PC-9 (cell line): ENCODE measurements around the gene RNF220. TPM values are rescaled to one million over a fixed set of nuclear protein-coding genes. Genes with fewer than 3 reads are reported as not detected.

Experiments
- BruUV-seq: library from RNA; stranded (reverse); fragments of 400-500 nt; replicated peaks from 2 replicates; lab custom pipeline; 2021; lab: Mats Ljungman, UMichigan
- CTCF ChIA-PET: fragments of 300-600 bp; sonication (Branson Sonifier 250); formaldehyde crosslinking; loops from one replicate; lab custom pipeline; 2022; ENCODE audit warnings: antibody characterized with exemption; lab: Charles Lee
- POLR2A ChIA-PET: fragments of 300-600 bp; sonication (Branson Sonifier 250); formaldehyde crosslinking; loops from one replicate; lab custom pipeline; 2022; ENCODE audit warnings: antibody characterized with exemption; ENCODE audit not compliant: unreplicated experiment; lab: Charles Lee
- DNase-seq, 2 experiments: peaks; one replicate each; pipeline versions ENCODE4 v3.0.0 to v3.0.0-alpha.2; 2015 to 2022; ENCODE audit warnings: mixed read lengths in 1 of 2
- H2AFZ ChIP-seq: fragments of 200-600 bp; sonication (generic); 2 replicates; pipeline ENCODE4 v1.8.1; 2017; ENCODE audit warnings: antibody characterized with exemption
- H3F3A ChIP-seq: fragments of 200-600 bp; sonication (generic); 2 replicates; pipeline ENCODE4 v1.8.1; 2017; ENCODE audit warnings: antibody characterized with exemption, mild to moderate bottlenecking, low read depth; ENCODE audit not compliant: insufficient read depth
- H3K27ac ChIP-seq: fragments of 200-600 bp; sonication (generic); 2 replicates; pipeline ENCODE4 v1.6.1; 2016; ENCODE audit warnings: mixed run types
- H3K27me3 ChIP-seq: fragments of 200-600 bp; sonication (generic); 2 replicates; pipeline ENCODE4 v1.6.1; 2016; ENCODE audit warnings: low read depth, mixed run types; ENCODE audit not compliant: insufficient read depth
- H3K36me3 ChIP-seq: fragments of 200-600 bp; sonication (generic); 2 replicates; pipeline ENCODE4 v1.6.1; 2016; ENCODE audit warnings: low read depth, mixed run types
- H3K4me1 ChIP-seq: fragments of 200-600 bp; sonication (generic); replicated peaks from 2 replicates; pipeline ENCODE4 v1.6.1; 2016; ENCODE audit warnings: mixed run types; ENCODE audit not compliant: insufficient read depth
- H3K4me2 ChIP-seq: fragments of 200-600 bp; sonication (generic); 2 replicates; pipeline ENCODE4 v1.6.1; 2017; ENCODE audit warnings: mixed run types
- H3K4me3 ChIP-seq: fragments of 200-600 bp; sonication (generic); 2 replicates; pipeline ENCODE4 v1.6.1; 2016; ENCODE audit warnings: mixed run types
- H3K79me2 ChIP-seq: fragments of 200-600 bp; sonication (generic); 2 replicates; pipeline ENCODE4 v1.6.1; 2017; ENCODE audit warnings: low read depth, mixed run types
- H3K9me2 ChIP-seq: fragments of 200-600 bp; sonication (generic); 2 replicates; pipeline ENCODE4 v1.8.1; 2017; ENCODE audit warnings: mild to moderate bottlenecking; ENCODE audit not compliant: insufficient read depth
- H3K9me3 ChIP-seq: fragments of 200-600 bp; sonication (generic); 2 replicates; pipeline ENCODE4 v1.8.1; 2016; ENCODE audit warnings: low read depth; ENCODE audit not compliant: insufficient read depth
- H4K20me1 ChIP-seq: fragments of 200-600 bp; sonication (generic); 2 replicates; pipeline ENCODE4 v1.8.1; 2017; ENCODE audit not compliant: insufficient read depth
- CTCF ChIP-seq: fragments of 200-600 bp; sonication (generic); conservative IDR thresholded peaks from 2 replicates; pipeline ENCODE4 v1.6.1; 2017; ENCODE audit warnings: mixed run types, antibody characterized with exemption, mild to moderate bottlenecking, moderate library complexity
- EZH2 ChIP-seq: fragments of 200-600 bp; sonication (generic); IDR thresholded peaks from 2 replicates; pipeline ENCODE4 v1.8.0; 2017; ENCODE audit warnings: antibody characterized with exemption, low read depth
- intact Hi-C: fragments of 100-400 bp; cut with micrococcal nuclease; formaldehyde crosslinking; loops from one replicate; pipeline ENCODE4 v1.10.0; 2022; ENCODE audit not compliant: unreplicated experiment
- total RNA-seq: library from RNA; stranded (reverse); gene quantifications from 2 replicates; pipeline ENCODE4 v1.2.3, GENCODE V29; 2021

Gene RNF220
- total RNA-seq, 1 experiment from 2014 or later: 82.9 TPM

DNA sequence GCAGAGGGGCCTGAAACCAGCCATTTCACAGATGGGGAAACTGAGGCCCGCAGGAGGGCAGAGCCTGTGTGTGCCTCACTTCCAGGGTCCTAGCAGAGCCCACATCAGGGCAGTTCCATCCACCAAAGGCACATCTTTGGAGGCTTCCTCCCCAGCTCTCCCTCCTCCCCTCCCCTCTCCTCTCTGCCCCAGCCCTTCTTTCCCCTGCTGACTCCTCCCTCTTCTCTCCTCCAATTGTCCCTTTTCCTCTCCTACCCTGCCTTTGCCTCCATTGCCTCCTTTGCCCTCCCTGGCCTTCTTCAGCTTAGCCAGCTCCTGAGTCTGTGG lies 212.6 kb downstream of the RNF220 start:
- BruUV-seq: no TSS peak
- Histone ChIP-seq H4K20me1 (no peaks in the 10 kb centered on the region), H3K27me3 (no peaks in the 10 kb centered on the region), H3K36me3 (no peaks in the 10 kb centered on the region), H2AFZ (no peak overlapping the region), H3K4me3 (no peak overlapping the region), H3K27ac (no peak overlapping the region), H3K4me1 (no peaks in the 10 kb centered on the region), H3K9me2 (no peaks in the 10 kb centered on the region), H3F3A (no peaks in the 10 kb centered on the region), H3K9me3 (no peaks in the 10 kb centered on the region), H3K79me2 (no peaks in the 10 kb centered on the region), H3K4me2 (no peak overlapping the region)
- ChIA-PET POLR2A (no interaction called here), CTCF (interaction anchor here (0.7 to 0.9 kb wide), 2 partner anchors 239 to 270 kb away, joined by 3 read pairs; no protein-coding TSS in a partner anchor)
- DNase-seq: no peak
- intact Hi-C loops: no loop called here
- TF ChIP-seq EZH2 (no peak), CTCF (no peak)

- H3K9me2 ChIP-seq: no peaks in the 10 kb centered on the region
- no peak for DNase-seq
- H3K4me2 ChIP-seq: no peak overlapping the region
- no peaks in the 10 kb centered on the region for H4K20me1 ChIP-seq
- no peaks in the 10 kb centered on the region for H3K27me3 ChIP-seq
- no peaks in the 10 kb centered on the region for H3K9me3 ChIP-seq
- no peaks in the 10 kb centered on the region for H3F3A ChIP-seq
- H3K36me3 ChIP-seq: no peaks in the 10 kb centered on the region
- intact Hi-C loops: no loop called here
- H3K79me2 ChIP-seq: no peaks in the 10 kb centered on the region
- ChIA-PET CTCF (no interaction called here), POLR2A (no interaction called here)
- no peak overlapping the region for H2AFZ ChIP-seq
- H3K27ac ChIP-seq: no peak overlapping the region
- no TSS peak for BruUV-seq
- H3K4me3 ChIP-seq: no peak overlapping the region
- no peaks in the 10 kb centered on the region for H3K4me1 ChIP-seq
- TF ChIP-seq EZH2 (no peak), CTCF (no peak)
Observed at GRCh38 chr1:44619261-44619900, 214.3 kb downstream of the RNF220 start.

DNA sequence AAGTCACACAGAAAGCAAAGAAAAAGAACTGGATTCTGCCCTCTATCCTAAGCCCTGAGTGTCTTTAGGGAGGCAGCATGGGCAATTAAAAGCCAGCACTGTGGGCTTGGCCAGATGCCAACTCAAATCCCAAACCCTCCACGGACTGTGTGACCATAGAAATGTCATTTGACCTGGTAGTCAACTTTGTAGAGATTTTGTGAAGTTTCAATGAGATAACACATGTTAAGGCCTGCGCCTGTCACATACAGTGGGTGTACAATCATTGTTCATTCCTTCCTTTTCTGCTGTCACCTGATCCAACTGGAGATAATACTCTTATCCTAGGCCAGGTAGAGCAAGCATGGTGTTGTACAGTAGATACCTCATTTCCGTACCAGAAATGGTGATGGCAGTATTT lies 215.0 kb downstream of the RNF220 start:
- no peaks in the 10 kb centered on the region for H3K27me3 ChIP-seq
- no peak overlapping the region for H3K4me3 ChIP-seq
- intact Hi-C loops: no loop called here
- H3K4me2 ChIP-seq: no peak overlapping the region
- TF ChIP-seq EZH2: no peak
- TF ChIP-seq CTCF: no peak
- H3K9me2 ChIP-seq: no peaks in the 10 kb centered on the region
- no peaks in the 10 kb centered on the region for H3K9me3 ChIP-seq
- DNase-seq: no peak
- ChIA-PET CTCF (no interaction called here), POLR2A (no interaction called here)
- BruUV-seq: no TSS peak
- H3K36me3 ChIP-seq: no peaks in the 10 kb centered on the region
- H4K20me1 ChIP-seq: no peaks in the 10 kb centered on the region
- H3F3A ChIP-seq: no peaks in the 10 kb centered on the region
- no peak overlapping the region for H2AFZ ChIP-seq
- H3K79me2 ChIP-seq: no peaks in the 10 kb centered on the region
- H3K4me1 ChIP-seq: no peaks in the 10 kb centered on the region
- H3K27ac ChIP-seq: no peak overlapping the region
